Spleen (tissue), 11 donors: ENCODE results near the gene ITFG2. TPM values are rescaled to one million over a fixed set of nuclear protein-coding genes. Genes with fewer than 3 reads are reported as not detected.

Experiments
- DNase-seq: peaks from one replicate; pipeline ENCODE4 v3.0.0-alpha.2; 2020
- H3K27ac ChIP-seq, 8 donors: fragments of 200-600 bp; sonication (generic) in 7 of 8; 1 replicate in 4 of 8; 2 replicates in 4 of 8; pipeline versions ENCODE4 v1.5.0 to v1.8.0; 2016 to 2021; ENCODE audit warnings: inconsistent platforms in 4 of 8, mild to moderate bottlenecking in 4 of 8, moderate library complexity in 1 of 8
- H3K27me3 ChIP-seq, 7 donors: fragments of 200-600 bp; sonication (generic) in 6 of 7; replicated peaks in 1 of 7; 1 replicate in 4 of 7; 2 replicates in 3 of 7; pipeline versions ENCODE4 v1.5.0 to v1.8.0; 2016 to 2021; ENCODE audit warnings: inconsistent platforms in 3 of 7, mild to moderate bottlenecking in 1 of 7
- H3K36me3 ChIP-seq, 6 donors: fragments of 200-600 bp; sonication (generic) in 5 of 6; 1 replicate in 4 of 6; 2 replicates in 2 of 6; pipeline versions ENCODE4 v1.5.0 to v1.8.0; 2016 to 2021; ENCODE audit warnings: inconsistent platforms in 2 of 6
- H3K4me1 ChIP-seq, 6 donors: fragments of 200-600 bp; sonication (generic) in 5 of 6; 1 replicate in 3 of 6; 2 replicates in 3 of 6; pipeline versions ENCODE4 v1.5.0 to v1.8.0; 2016 to 2021; ENCODE audit warnings: inconsistent platforms in 3 of 6
- H3K4me3 ChIP-seq, 8 donors: fragments of 200-600 bp; sonication (generic) in 7 of 8; 1 replicate in 4 of 8; 2 replicates in 4 of 8; pipeline versions ENCODE4 v1.5.0 to v1.8.0; 2016 to 2021; ENCODE audit warnings: inconsistent platforms in 4 of 8, mild to moderate bottlenecking in 4 of 8, moderate library complexity in 2 of 8
- H3K9me3 ChIP-seq, 8 donors: fragments of 200-600 bp; sonication (generic) in 7 of 8; 1 replicate in 4 of 8; 2 replicates in 4 of 8; pipeline versions ENCODE4 v1.5.0 to v1.8.0; 2016 to 2021; ENCODE audit warnings: inconsistent platforms in 4 of 8
- POLR2A ChIP-seq, 3 donors: fragments of 450-650 bp; IDR thresholded peaks; one replicate each; pipeline ENCODE4 v1.5.1; 2017; ENCODE audit warnings: antibody characterized with exemption in 3 of 3, mild to moderate bottlenecking in 1 of 3
- POLR2AphosphoS5 ChIP-seq, 3 donors: sonication (generic); formaldehyde crosslinking; IDR thresholded peaks; one replicate each; pipeline ENCODE4 v1.5.1; 2017; ENCODE audit warnings: antibody characterized with exemption in 3 of 3
- WGBS, 5 donors: extraction: QIAGEN DNeasy Blood & Tissue Kit in 3 of 5; methylation state at CpG; one replicate each; pipeline versions ENCODE4 v1.1.5 to v1.1.7; 2013 to 2018; 5-methylcytosine and 5-hydroxymethylcytosine counted together
- intact Hi-C: fragments of 100-400 bp; cut with DNase I; formaldehyde crosslinking; loops from one replicate; pipeline ENCODE4 v1.15.0; 2023; ENCODE audit warnings: low total_unique reads
- polyA plus RNA-seq, 3 donors: library from polyadenylated mRNA; stranded (reverse); fragments of 200-250 nt; gene quantifications; one replicate each; pipeline ENCODE4 v1.2.1, GENCODE V29; 2013
- total RNA-seq, 7 donors: library from RNA; depleted of rRNA in 3 of 7; stranded (reverse); fragments of >200 nt in 3 of 7; fragmentation: NEBNext Ultra II Directional in 4 of 7; extraction: Animal tissue kit (Norgen Biotek cat#: 25700) in 4 of 7; gene quantifications; one replicate each; pipeline versions ENCODE4 v1.1.0 to v1.2.1, GENCODE V29; 2016 to 2021
- TF ChIP-seq, protein P1 (sequence below), 11 experiments: fragments of 200-600 bp in 7 of 11; fragments of 450-650 bp in 4 of 11; sonication (generic) in 4 of 11; IDR thresholded peaks in 8 of 11; conservative IDR thresholded peaks in 3 of 11; 1 replicate in 7 of 11; 2 replicates in 4 of 11; pipeline versions ENCODE4 v1.4.0 to v1.8.0; 2016 to 2021; ENCODE audit warnings: antibody characterized with exemption in 11 of 11, inconsistent platforms in 4 of 11, mild to moderate bottlenecking in 1 of 11
- donor health status: healthy with polysubstance abuse.
- donor health status: DM: no; HTN: no; CAD: no; lungs with moderate emphysema.
- donor health status: DM: no; HTN: no; CAD: no.
- donor health status: Bipolar disorder and iron deficiency.
- donor health status: healthy.
- donor health status: DM: no; HTN: no; CAD: no.
- donor health status: DM: yes; HTN: yes; CAD: no.

The ITFG2 gene
- total and polyA plus RNA-seq, 10 donors, result 28.9 to 79.3 (median 49.4) TPM

DNA sequence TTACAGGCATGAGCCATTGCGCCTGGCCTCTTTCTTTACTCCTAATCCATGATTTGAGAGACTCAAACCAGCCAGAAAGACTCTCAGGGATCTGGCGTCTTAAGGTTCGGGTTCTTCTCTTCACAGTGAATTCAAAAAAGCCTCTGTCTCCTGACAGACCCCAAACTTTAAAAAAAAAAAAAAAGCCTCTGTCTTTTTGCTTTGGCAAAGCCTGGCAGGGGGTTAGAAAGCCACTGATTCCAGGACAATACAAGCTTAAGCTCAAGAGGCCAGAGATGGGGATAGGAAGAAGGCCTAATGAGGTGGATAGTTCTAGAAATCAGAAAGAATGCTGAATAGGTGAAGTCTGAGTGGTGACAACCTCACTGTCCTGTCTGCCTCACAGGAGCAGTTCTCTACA lies 13.6 kb downstream of the ITFG2 start:
- Histone ChIP-seq H3K4me3 (no peak overlapping the region), H3K4me1 (no peaks in the 10 kb centered on the region), H3K9me3 (no peaks in the 10 kb centered on the region), H3K36me3 (peaks cover 5 to 100% (median 94%) of the 10 kb centered on the region in 6 donors), H3K27ac (no peak overlapping the region), H3K27me3 (no peaks in the 10 kb centered on the region)
- intact Hi-C loops, result no loop called here
- no peak for DNase-seq
- 93 to 98% (median 95%) methylated on average over 3 of the region's 3 CpGs for WGBS, 5 donors
- TF ChIP-seq POLR2AphosphoS5 (IDR thresholded peaks at IDR 0.05) (no peak), POLR2A (IDR thresholded peaks at IDR 0.05) (no peak)
- TF ChIP-seq, protein P1, sequence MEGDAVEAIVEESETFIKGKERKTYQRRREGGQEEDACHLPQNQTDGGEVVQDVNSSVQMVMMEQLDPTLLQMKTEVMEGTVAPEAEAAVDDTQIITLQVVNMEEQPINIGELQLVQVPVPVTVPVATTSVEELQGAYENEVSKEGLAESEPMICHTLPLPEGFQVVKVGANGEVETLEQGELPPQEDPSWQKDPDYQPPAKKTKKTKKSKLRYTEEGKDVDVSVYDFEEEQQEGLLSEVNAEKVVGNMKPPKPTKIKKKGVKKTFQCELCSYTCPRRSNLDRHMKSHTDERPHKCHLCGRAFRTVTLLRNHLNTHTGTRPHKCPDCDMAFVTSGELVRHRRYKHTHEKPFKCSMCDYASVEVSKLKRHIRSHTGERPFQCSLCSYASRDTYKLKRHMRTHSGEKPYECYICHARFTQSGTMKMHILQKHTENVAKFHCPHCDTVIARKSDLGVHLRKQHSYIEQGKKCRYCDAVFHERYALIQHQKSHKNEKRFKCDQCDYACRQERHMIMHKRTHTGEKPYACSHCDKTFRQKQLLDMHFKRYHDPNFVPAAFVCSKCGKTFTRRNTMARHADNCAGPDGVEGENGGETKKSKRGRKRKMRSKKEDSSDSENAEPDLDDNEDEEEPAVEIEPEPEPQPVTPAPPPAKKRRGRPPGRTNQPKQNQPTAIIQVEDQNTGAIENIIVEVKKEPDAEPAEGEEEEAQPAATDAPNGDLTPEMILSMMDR (IDR thresholded peaks at IDR 0.05 in 8 of 11, conservative IDR thresholded peaks at IDR 0.05 in 3 of 11), result no peak

DNA sequence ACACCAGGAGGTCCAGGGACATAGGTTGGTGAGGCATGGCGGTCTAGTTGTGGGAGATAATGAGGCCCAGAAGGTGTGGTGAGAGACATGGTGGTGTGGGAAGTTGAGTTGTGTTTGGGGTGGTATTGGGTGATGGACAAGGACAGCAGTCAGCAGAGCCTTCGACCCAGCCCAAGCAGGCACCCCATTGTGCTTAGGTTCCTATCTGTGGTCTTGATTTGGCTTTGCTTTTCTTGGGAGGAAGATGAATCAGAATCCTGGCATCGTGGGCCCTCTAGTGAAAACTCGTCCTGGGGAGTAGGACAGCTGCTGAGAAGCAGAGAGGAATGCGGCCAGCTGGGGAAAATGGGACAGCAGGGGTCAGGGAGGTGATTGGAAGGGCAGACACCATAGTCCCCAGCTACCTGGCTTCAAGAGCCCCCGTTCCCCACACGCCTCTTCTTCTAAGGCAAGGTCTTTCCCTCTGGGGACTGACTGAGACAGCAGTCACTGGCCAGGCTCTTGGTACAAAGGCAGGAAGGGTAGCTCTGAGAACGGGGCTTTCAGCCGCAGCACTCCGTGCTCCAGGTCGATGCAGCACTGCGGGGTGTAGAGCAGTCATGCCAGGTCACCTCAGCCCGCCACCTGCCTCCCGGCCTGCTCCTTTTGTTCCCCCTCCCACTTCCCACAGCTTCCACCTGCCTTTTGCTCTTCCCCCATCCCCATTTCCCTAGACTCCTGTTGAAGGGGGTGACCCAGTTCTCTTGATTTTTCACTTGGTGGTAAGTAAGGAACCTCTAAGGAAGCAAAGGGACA lies 14.4 kb downstream of the ITFG2 start:
- H3K27ac ChIP-seq, result no peak overlapping the region
- no peaks in the 10 kb centered on the region for H3K9me3 ChIP-seq
- no peaks in the 10 kb centered on the region for H3K27me3 ChIP-seq
- peaks cover 5 to 100% (median 86%) of the 10 kb centered on the region in 6 donors for H3K36me3 ChIP-seq
- no peaks in the 10 kb centered on the region for H3K4me1 ChIP-seq
- H3K4me3 ChIP-seq, result no peak overlapping the region
- WGBS, 5 donors, result 90 to 96% (median 93%) methylated on average over 14 of the region's 14 CpGs
- DNase-seq, result no peak
- intact Hi-C loops, result no loop called here
- no peak for TF ChIP-seq POLR2AphosphoS5 (IDR thresholded peaks at IDR 0.05)

DNA sequence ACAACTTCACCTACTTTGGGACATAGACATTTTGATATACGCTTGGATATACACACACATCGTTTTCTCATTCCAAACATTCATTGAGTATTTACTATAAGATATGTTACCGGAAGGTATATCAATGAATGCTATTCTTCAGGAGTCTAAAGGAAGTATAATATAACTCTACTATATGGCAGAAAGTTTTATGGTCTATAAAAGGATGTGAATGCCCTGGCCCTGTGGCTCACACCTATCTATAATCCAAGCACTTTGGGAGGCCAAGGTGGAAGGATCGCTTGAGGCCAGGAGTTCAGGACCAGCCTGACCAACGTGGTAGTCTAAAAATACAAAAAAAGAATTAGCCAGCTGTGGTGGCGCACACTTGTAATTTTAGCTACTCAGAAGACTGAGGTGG lies 16.8 kb downstream of the ITFG2 start:
- Histone ChIP-seq H3K4me1 (peaks cover 0 to 11% (median 0%) of the 10 kb centered on the region in 6 donors), H3K27me3 (peaks cover 0 to under 1% (median 0%) of the 10 kb centered on the region in 7 donors), H3K4me3 (no peak overlapping the region), H3K36me3 (peaks cover 3 to 87% (median 63%) of the 10 kb centered on the region in 6 donors), H3K9me3 (no peaks in the 10 kb centered on the region), H3K27ac (no peak overlapping the region)
- intact Hi-C loops, result no loop called here
- no peak for DNase-seq
- WGBS, 5 donors, result 91 to 96% (median 93%) methylated on average over 6 of the region's 6 CpGs
- TF ChIP-seq POLR2A (IDR thresholded peaks at IDR 0.05) (no peak), POLR2AphosphoS5 (IDR thresholded peaks at IDR 0.05) (no peak)
- TF ChIP-seq, protein P1 (IDR thresholded peaks at IDR 0.05 in 8 of 11, conservative IDR thresholded peaks at IDR 0.05 in 3 of 11), result no peak

DNA sequence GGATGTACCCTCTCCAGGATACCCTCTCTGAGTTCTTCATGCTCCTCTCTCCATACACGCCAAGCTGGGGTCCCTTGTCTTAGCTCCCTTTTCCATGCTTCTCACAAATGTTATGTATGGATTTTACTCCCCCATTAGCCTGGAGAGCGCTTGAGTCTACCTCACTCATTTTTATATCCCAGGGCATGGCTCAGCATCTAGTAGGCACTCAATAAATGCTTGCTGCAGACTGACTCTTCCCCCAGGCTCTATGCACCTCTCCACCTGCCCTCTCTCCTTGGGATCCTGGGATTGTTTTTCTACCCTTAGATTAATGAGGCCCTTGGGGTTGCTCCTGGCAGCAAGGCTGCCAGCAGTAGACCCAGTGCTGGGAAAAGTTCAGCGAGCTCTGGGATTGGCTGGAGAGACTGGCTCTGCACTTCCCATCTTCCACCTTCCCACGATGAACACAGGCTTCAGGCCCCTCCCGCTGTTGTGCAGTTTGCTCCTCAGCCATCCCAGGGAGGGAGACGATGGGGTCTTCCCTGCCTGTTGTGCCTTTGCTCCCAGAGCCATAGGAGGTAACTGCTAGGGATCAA lies 20.2 kb downstream of the ITFG2 start:
- peak overlapping the region in 3 of 8 donors; percentile 65 to 75 (median 72) for H3K27ac ChIP-seq
- intact Hi-C loops, result no loop called here
- H3K36me3 ChIP-seq, result peaks cover 0 to 63% (median 29%) of the 10 kb centered on the region in 6 donors
- no peaks in the 10 kb centered on the region for H3K9me3 ChIP-seq
- peaks cover 0 to 26% (median 6%) of the 10 kb centered on the region in 6 donors for H3K4me1 ChIP-seq
- TF ChIP-seq, protein P1 (IDR thresholded peaks at IDR 0.05 in 8 of 11, conservative IDR thresholded peaks at IDR 0.05 in 3 of 11), result no peak
- TF ChIP-seq POLR2A (IDR thresholded peaks at IDR 0.05), result no peak
- TF ChIP-seq POLR2AphosphoS5 (IDR thresholded peaks at IDR 0.05), result no peak
- peak overlapping the region in 2 of 8 donors; percentile 43 to 59 for H3K4me3 ChIP-seq
- WGBS, 5 donors, result 72 to 84% (median 79%) methylated on average over 6 of the region's 6 CpGs
- peaks cover 0 to 11% (median 0%) of the 10 kb centered on the region in 7 donors for H3K27me3 ChIP-seq
- DNase-seq, result no peak
